NCI-H446 treated with DMSO at 0.1 percent for 48 hours (cell line): ENCODE results near the gene GPHN.

ENCODE experiments used
- DNase-seq: peaks from one replicate; lab custom pipeline; 2025; lab: John Stamatoyannopoulos, UW

Gene GPHN

GRCh38 chr14:67166450-67166853 lies 658.5 kb downstream of the GPHN start:
- no peak for DNase-seq

- no peak for DNase-seq
These were observed 659.6 kb downstream of the GPHN start for GRCh38 chr14:67167420-67168109.

- no peak for DNase-seq
These were observed 660.1 kb downstream of the GPHN start for GRCh38 chr14:67168110-67168441.

DNA sequence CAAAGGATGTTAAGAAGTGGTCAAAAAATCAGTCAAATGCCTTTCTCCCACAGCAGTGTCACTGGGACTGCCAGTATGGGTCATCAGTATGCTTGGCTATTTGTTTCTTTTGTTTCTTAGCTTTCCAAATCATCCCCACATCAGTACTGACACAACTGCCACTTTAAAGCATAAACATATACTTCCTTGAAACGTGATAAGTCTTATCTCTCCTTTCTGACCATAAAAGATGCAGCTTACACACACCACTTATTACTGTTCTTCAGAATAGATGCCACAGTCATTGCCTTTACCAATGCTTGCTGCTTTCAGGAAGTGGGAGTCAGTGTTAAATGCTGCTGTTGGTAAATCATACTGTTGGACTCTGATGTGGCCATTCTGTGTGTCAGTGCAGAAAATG lies 662.7 kb downstream of the GPHN start:
- no peak for DNase-seq

DNA sequence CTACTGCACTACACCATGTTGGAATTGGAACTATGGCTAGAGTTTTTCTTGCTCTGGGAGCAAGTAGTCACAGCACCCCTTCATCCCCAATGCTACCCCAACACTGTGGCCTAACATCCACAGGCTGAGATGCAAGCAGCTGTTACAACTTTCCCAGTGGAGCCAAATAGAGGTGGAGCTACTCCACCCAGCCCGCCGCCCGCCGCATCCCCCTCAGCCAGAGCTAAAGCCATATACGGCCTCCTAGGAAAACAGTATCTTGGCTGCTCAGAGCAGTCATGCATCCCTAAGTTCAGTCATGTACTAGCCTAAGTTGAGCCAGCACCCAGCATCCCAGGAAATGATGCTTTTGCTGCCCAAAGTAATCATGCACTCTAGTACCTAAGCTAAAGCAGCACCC lies 664.1 kb downstream of the GPHN start:
- no peak for DNase-seq

- no peak for DNase-seq
These were observed 664.6 kb downstream of the GPHN start for GRCh38 chr14:67172520-67172919.

DNA sequence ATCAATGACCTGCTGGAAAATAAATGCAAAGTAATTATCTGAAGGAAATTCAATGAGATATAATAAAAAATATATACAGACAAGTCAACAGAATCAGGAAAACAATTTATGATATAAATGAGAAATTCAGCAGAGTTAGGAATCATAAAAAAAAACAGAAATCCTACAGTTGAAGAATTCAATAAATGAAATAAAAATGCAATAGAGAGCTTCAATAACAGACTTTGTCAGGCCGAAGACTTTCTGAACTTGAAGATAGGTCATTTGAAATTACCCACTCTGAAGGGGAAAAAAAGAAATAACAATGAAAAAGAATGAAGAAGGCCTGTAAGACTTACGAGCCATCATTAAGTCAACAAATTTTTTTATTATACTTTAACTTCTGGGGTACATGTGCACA lies 665.8 kb downstream of the GPHN start:
- DNase-seq, result no peak

GRCh38 chr14:67186172-67186768 lies 678.3 kb downstream of the GPHN start:
- DNase-seq, result no peak

GRCh38 chr14:67186789-67187584 lies 679.0 kb downstream of the GPHN start:
- no peak for DNase-seq

DNA sequence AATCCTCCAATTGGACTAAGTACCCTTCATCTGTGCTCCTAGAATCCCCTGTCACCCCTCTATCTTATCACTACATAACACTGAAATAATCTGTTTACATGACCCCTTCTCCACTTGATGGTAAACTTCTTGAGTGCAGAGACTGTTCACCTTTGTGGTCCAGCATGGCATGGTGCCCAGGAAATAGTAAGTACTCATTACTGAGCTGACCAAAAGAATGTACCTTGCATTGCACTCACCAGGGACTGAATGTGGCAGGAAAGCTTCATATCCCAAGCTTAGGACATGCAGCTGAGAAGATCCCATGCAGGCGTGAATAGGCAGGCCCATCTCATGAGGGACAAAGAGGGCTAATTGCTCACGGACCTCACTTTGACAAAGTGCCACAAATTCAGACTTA lies 679.9 kb downstream of the GPHN start:
- DNase-seq, result no peak

DNA sequence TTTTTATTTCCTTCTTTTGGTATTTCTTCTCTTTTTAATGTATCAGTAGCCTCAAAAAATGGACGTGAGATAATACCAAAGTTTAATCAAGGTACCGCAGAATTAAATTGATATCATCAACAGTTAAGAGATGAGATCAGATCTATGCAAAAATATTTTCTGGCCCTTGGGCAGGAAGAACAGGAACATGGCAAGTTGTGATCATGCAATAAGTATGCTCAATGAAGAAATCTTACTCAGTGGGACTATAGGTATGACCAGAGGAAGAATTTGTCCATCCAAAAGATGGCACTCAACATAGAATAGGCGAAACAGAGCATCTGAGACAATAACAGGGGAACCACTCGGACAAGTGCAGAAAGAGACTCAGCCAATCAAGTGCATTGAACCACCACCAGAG lies 680.4 kb downstream of the GPHN start:
- DNase-seq, result no peak

GRCh38 chr14:67191768-67192290 lies 683.9 kb downstream of the GPHN start:
- no peak for DNase-seq

DNA sequence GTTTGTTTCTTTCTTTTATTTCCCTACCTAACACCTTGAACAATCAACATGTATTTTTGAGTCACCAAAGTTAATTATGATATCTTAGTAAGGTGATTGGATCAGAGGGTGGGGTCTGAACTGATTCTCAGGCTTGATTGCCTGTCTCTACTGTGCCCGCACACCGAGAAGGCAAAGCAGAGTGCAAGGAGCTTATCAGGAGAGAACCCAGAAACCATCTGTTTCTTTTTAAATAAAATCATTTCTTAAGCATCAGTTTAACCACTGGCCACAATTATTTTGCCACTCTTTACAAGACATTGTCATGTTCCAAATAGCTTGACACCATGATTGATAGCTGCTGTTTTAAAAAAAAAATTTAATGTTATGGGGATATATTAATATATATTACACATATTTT lies 684.4 kb downstream of the GPHN start:
- no peak for DNase-seq

GRCh38 chr14:67195279-67195678 lies 687.3 kb downstream of the GPHN start:
- DNase-seq, result no peak

DNA sequence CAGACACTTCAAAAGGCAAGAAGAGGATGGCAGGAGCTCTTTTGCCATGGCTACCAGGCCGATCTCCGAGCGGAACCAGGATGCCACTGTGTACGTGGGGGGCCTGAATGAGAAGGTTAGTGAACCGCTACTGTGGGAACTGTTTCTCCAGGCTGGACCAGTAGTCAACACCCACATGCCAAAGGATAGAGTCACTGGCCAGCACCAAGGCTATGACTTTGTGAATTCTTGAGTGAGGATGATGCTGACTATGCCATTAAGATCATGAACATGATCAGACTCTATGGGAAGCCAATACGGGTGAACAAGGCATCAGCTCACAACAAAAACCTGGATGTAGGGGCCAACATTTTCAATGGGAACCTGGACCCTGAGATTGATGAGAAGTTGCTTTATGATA lies 691.1 kb downstream of the GPHN start:
- DNase-seq, result no peak

DNA sequence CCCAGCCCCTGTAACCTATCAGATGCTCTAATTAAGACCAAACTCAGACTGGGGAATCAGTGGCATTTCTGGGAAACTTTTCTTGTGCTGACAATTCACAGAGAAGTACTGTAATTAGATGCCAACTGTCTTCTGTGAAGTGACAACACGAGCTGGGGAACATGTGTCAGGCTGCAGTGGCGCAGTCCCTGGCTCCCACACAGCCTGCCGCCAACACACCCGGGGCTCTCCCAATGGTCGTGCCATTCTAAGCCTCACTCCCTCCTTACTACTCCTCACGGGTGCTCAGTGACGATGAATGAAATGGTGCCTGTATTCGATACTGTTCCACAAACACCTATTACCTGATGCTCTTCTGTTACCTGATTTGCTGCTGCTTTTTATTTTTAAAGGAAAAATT lies 699.9 kb downstream of the GPHN start:
- DNase-seq, result no peak

- DNase-seq, result no peak
These were observed 710.2 kb downstream of the GPHN start for GRCh38 chr14:67218126-67218525.

DNA sequence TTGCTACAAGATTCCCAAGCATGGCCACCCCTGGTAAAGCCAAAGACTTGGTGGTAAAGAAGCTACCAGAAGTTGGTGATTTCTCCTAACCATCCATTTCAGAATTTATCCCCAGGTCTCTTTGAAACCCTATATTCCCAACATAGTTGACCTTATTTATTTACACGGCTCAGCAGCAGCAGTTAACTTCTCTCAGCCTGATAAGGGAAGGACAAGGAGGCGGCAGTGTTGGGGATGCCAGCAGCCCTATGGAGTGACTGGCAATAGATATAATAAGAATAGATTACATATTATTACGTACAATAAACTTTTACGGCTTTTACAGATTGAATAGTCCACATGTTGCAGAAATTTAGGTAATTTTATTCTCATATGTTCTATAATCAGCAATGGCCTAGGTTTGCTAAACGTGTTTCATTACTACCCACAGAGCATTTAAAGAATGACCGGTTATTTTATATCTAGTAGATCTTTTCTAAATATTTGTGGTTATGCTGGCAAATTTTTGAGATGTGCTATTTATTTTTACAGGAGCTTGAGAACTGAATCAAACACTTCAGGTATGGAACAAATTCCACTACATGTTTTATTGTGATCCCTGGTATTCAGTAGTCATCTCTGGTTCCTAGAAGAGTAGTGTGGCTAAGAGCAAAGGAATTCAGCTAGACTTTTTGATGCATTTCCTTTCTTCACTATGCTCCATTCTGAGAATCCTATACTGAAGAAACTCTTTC lies 713.5 kb downstream of the GPHN start:
- no peak for DNase-seq

- DNase-seq, result no peak
These were observed 714.0 kb downstream of the GPHN start for GRCh38 chr14:67221982-67222328.

DNA sequence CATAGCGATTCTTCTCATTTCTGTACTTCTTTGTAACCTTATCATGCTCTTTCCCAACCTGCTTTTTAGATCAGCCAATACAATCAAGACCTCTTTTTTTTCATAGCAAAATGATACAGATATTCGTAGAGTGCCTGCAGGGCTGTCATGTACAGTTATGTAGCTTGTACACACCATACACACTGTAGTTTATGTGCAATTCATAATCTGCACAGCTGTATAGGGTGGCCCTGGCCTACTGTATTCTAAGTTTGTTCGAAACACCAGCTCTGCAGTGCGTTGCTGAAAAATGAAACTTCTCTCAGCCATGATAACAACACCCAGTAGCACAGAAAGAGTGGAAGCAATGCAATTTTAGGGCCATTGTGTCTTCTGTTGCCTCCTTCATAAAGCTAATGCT lies 717.6 kb downstream of the GPHN start:
- no peak for DNase-seq

GRCh38 chr14:67228325-67228984 lies 720.5 kb downstream of the GPHN start:
- no peak for DNase-seq
